GM12873 (cell line): ENCODE results near the gene SNX8.

Experiments
- TF ChIP-seq, protein P1 (sequence below): IDR thresholded peaks from 2 replicates; pipeline ENCODE4 v1.5.1; 2012; ENCODE audit warnings: low read depth, mild to moderate bottlenecking, moderate library complexity, low read length, control low read depth; ENCODE audit not compliant: insufficient read depth; ENCODE audit errors: missing control alignments

Gene SNX8

DNA sequence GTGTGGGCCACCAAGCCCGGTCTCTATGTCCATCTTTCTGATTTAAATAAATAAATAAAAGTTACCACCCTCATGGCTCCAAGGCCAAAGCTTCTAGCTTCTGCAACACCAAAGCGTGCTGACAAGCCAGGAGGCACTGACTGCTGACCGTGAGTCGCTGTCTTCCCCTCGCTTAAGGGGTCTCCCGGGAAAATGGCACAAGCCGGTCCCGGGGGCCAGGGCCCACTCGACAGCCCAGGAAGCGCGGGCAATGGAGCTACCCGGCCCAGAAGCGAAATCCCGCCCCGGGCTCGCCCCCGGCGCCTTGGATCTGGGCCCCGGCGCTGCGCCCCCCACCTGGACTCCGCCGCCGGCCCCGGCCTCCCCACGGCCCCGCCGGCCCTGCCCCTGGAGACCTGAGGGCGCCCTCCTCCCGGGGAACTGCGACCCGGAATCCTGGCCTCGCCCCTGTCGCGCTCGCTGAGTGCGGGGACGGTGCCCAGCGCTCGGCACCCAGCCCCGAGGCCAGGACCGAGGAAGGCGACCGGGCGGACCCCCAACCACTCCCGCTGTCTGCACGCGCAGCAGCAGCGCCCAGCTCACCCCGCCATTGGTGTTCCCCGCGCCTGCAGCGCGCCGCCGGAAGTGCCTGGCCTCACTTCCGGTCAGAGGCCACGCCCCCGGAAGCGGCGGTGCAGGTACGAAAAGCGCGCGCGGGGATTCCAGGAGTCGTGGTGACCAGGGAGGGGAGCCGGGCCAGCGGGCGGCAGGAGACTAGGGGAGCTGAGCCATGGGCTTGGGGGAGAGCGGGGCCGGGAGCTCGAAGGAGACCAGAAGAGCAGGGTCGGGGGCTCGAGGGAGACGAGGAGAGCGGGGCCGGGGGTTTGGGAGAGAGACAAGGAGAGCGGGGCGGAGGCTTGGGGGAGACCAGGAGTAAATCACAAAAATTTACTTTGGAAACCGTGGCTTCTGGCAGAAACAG lies 72.4 kb downstream of the SNX8 start, which contains the start of the genes MRM2 and NUDT1:
MRM2 (minus strand) TSS at position 626 of the 961 bp plus-strand sequence; CDS start at position 590, 36 bp downstream.
NUDT1 (plus strand) TSS at position 647 of the 961 bp plus-strand sequence. CDS start 2,349 bp downstream, outside the sequence.
- TF ChIP-seq, protein P1, sequence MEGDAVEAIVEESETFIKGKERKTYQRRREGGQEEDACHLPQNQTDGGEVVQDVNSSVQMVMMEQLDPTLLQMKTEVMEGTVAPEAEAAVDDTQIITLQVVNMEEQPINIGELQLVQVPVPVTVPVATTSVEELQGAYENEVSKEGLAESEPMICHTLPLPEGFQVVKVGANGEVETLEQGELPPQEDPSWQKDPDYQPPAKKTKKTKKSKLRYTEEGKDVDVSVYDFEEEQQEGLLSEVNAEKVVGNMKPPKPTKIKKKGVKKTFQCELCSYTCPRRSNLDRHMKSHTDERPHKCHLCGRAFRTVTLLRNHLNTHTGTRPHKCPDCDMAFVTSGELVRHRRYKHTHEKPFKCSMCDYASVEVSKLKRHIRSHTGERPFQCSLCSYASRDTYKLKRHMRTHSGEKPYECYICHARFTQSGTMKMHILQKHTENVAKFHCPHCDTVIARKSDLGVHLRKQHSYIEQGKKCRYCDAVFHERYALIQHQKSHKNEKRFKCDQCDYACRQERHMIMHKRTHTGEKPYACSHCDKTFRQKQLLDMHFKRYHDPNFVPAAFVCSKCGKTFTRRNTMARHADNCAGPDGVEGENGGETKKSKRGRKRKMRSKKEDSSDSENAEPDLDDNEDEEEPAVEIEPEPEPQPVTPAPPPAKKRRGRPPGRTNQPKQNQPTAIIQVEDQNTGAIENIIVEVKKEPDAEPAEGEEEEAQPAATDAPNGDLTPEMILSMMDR, result no peak

- TF ChIP-seq, protein P1, result no peak
These were observed 75.0 kb downstream of the SNX8 start for GRCh38 chr7:2239242-2239641.

DNA sequence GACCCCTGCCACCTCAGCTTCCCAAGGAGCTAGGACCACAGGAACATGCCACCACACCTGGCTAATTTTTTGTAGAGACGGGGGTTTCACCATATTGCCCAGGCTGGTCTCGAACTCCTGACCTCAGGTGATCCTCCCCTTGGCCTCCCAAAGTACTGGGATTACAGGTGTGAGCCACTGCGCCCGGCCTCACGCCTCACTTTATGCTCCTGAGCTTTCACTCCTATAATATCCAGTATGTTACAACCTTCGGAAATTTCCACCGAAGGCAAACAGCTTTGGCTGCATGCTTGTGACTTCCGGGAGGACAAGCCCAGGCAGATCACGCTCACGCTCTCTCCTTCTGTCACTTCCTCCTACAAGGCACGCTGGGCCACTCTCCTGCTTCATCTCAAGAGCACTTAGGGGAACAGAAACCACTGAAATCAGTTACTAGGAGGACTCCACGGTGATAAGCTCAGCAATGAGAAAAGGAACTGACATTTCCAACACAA lies 77.1 kb downstream of the SNX8 start:
- TF ChIP-seq, protein P1, result no peak

DNA sequence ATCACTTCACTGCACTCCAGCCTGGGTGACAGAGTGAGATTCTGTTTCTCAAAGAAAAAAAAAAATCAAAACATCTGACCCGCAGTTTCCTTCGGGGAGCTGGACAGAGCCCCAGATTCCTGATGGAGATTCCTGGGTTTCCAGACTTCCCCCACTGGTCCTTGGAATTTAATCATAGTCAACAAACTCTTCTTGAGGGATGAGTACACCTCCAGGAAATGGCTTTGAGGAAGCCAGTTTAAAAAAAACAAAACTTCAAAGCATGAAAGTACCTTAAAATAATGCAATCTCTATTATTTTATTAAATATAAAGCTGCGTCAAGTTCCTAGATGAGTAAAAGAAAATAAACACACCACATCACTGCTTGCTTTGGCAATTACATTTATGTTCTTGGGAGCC lies 80.3 kb downstream of the SNX8 start:
- TF ChIP-seq, protein P1, result no peak

GRCh38 chr7:2232766-2233520 lies 81.3 kb downstream of the SNX8 start, which contains the start of gene MAD1L1:
TSS of gene MAD1L1 (minus strand) at chr7:2232945. CDS start at chr7:2230133, 2,812 bp downstream.
- TF ChIP-seq, protein P1, result no peak

DNA sequence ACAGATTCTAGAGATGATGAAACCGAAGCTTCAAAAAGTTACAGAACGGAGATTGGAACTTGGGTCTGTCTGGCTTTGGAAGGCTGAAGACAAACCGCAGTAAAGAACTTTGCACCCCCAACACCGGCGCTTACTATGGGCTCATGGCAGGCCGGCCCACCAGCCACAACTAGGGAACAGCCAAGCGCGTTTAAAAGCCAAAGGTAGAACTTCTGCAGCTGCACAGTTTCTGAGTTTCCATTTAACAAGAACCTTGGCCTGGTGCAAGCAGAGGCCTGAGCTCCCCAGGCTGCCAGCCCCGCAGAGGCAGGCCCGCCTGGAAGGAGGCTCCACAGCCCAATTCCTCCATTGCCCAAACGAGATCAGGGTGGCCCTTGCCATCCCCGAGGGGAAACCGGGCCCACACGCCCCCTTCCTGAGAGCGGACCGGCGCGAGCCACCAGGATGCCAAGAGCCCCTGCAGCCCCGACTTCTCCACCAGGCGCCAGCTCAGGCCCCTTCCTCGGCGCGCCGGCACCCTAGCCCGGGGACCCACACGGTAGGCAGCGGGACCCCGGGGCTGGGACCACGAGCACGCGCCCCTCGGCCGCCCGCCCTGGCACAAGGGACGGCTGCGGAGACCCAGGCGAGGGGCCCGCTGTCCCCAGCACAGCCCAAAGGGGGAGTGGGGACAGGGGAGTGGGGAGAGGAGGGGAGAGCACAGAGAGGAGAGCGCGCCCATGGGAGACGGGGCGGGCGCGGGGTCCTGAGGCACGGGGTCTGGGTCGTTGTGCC lies 82.1 kb downstream of the SNX8 start:
- TF ChIP-seq, protein P1, result no peak
